Astrocyte (in vitro differentiated cells and primary cell): Measurements from ENCODE around the gene NDUFS7. TPM values are rescaled to one million over a fixed set of nuclear protein-coding genes. Genes with fewer than 3 reads are reported as not detected.

ENCODE experiments used
- DNase-seq: peaks from one replicate; pipeline ENCODE4 v3.0.0-alpha.2; 2010; ENCODE audit warnings: low read depth
- FAIRE-seq: peaks from 2 replicates; lab custom pipeline; 2011; peaks lifted over from hg19 to GRCh38; lab: Jason Lieb, UNC
- H2AFZ ChIP-seq: 2 replicates; pipeline ENCODE4 v1.6.0; 2012; ENCODE audit warnings: low read depth, low read length, inconsistent platforms
- H3K27ac ChIP-seq: 2 replicates; pipeline ENCODE4 v1.5.1; 2011; ENCODE audit warnings: low read depth, low read length, inconsistent platforms
- H3K27me3 ChIP-seq: 2 replicates; pipeline ENCODE4 v1.6.0; 2011; ENCODE audit warnings: low read length, inconsistent platforms; ENCODE audit not compliant: insufficient read depth
- H3K36me3 ChIP-seq: 2 replicates; pipeline ENCODE4 v1.5.1; 2011; ENCODE audit warnings: low read length, inconsistent platforms; ENCODE audit not compliant: insufficient read depth
- H3K4me1 ChIP-seq: 2 replicates; pipeline ENCODE4 v1.5.1; 2011; ENCODE audit warnings: low read length, inconsistent platforms; ENCODE audit not compliant: insufficient read depth
- H3K4me2 ChIP-seq: 2 replicates; pipeline ENCODE4 v1.6.0; 2012; ENCODE audit warnings: low read length, inconsistent platforms
- H3K4me3 ChIP-seq: 2 replicates; pipeline ENCODE4 v1.5.1; 2011; ENCODE audit warnings: low read depth, mild to moderate bottlenecking, low read length, inconsistent platforms; ENCODE audit not compliant: insufficient read depth
- H3K79me2 ChIP-seq: 2 replicates; pipeline ENCODE4 v1.6.0; 2012; ENCODE audit warnings: mild to moderate bottlenecking, low read length, inconsistent platforms; ENCODE audit not compliant: insufficient read depth
- H3K9ac ChIP-seq: 2 replicates; pipeline ENCODE4 v1.6.0; 2012; ENCODE audit warnings: mild to moderate bottlenecking, low read length, inconsistent platforms
- H3K9me3 ChIP-seq: 2 replicates; pipeline ENCODE4 v1.5.1; 2012; ENCODE audit warnings: low read depth, mild to moderate bottlenecking, low read length, inconsistent platforms; ENCODE audit not compliant: insufficient read depth
- H4K20me1 ChIP-seq: 2 replicates; pipeline ENCODE4 v1.6.0; 2012; ENCODE audit warnings: low read length, inconsistent platforms; ENCODE audit not compliant: insufficient read depth
- H3K27ac Mint-ChIP-seq: one replicate; pipeline ENCODE4 v1.8.0; 2021; ENCODE audit warnings: mild to moderate bottlenecking, mixed read lengths; ENCODE audit not compliant: unreplicated experiment
- H3K27me3 Mint-ChIP-seq: one replicate; pipeline ENCODE4 v1.8.0; 2021; ENCODE audit warnings: low read depth, mixed read lengths; ENCODE audit not compliant: unreplicated experiment
- H3K36me3 Mint-ChIP-seq: one replicate; pipeline ENCODE4 v1.8.0; 2021; ENCODE audit warnings: low read depth, mixed read lengths; ENCODE audit not compliant: unreplicated experiment
- H3K4me1 Mint-ChIP-seq: one replicate; pipeline ENCODE4 v1.8.0; 2021; ENCODE audit warnings: low read depth, mixed read lengths; ENCODE audit not compliant: unreplicated experiment
- H3K4me3 Mint-ChIP-seq: one replicate; pipeline ENCODE4 v1.8.0; 2021; ENCODE audit warnings: mild to moderate bottlenecking, moderate library complexity, mixed read lengths; ENCODE audit not compliant: unreplicated experiment
- H3K9me3 Mint-ChIP-seq: one replicate; pipeline ENCODE4 v1.8.0; 2021; ENCODE audit warnings: mild to moderate bottlenecking, mixed read lengths; ENCODE audit not compliant: unreplicated experiment
- CTCF ChIP-seq: IDR thresholded peaks from 2 replicates; pipeline ENCODE4 v1.5.1; 2011; ENCODE audit warnings: low read depth, mild to moderate bottlenecking, inconsistent platforms, low read length, moderate library complexity; ENCODE audit not compliant: insufficient read depth
- EZH2 ChIP-seq: IDR thresholded peaks from 2 replicates; pipeline ENCODE4 v1.6.1; 2012; ENCODE audit warnings: mild to moderate bottlenecking, low read length, inconsistent platforms; ENCODE audit not compliant: insufficient read depth
- total RNA-seq: library from RNA; stranded (reverse); gene quantifications from 2 replicates; pipeline ENCODE4 v1.2.1, GENCODE V29; 2021

NDUFS7 gene
- total RNA-seq, 1 donor from 2014 or later = 64.0 TPM

GRCh38 chr19:1383017-1383311 lies 743 bp upstream of the NDUFS7 start:
- H3K36me3 ChIP-seq = no peaks in the 10 kb centered on the region
- no peak overlapping the region for H3K27ac ChIP-seq
- no peak overlapping the region for H3K9ac ChIP-seq
- Mint-ChIP-seq H3K9me3 (no peaks in the 10 kb centered on the region), H3K4me1 (peaks cover 3% of the 10 kb centered on the region), H3K4me3 (peak overlapping the region; percentile 86), H3K27ac (peak overlapping the region; percentile 87), H3K27me3 (no peaks in the 10 kb centered on the region), H3K36me3 (no peaks in the 10 kb centered on the region)
- H3K9me3 ChIP-seq = no peaks in the 10 kb centered on the region
- TF ChIP-seq EZH2 = no peak
- TF ChIP-seq CTCF = no peak
- no peak overlapping the region for H3K4me3 ChIP-seq
- H2AFZ ChIP-seq = no peak overlapping the region
- H3K4me2 ChIP-seq = no peak overlapping the region
- H4K20me1 ChIP-seq = peaks cover 24% of the 10 kb centered on the region
- FAIRE-seq (peak; percentile 32), DNase-seq (peak; percentile 73)
- peaks cover 6% of the 10 kb centered on the region for H3K4me1 ChIP-seq
- peaks cover 31% of the 10 kb centered on the region for H3K79me2 ChIP-seq
- no peaks in the 10 kb centered on the region for H3K27me3 ChIP-seq

GRCh38 chr19:1384085-1384462 lies 367 bp downstream of the NDUFS7 start:
- H3K27ac ChIP-seq = peak overlapping the region; percentile 76
- no peak overlapping the region for H3K27ac Mint-ChIP-seq
- peak overlapping the region; percentile 75 for H3K4me3 ChIP-seq

More at GRCh38 chr19:1384085-1384462, 367 bp downstream of the NDUFS7 start:
- Mint-ChIP-seq H3K4me3 (peak overlapping the region; percentile 84), H3K9me3 (no peaks in the 10 kb centered on the region), H3K36me3 (peaks cover 3% of the 10 kb centered on the region), H3K4me1 (peaks cover 3% of the 10 kb centered on the region), H3K27me3 (no peaks in the 10 kb centered on the region)
- DNase-seq = no peak
- TF ChIP-seq EZH2 (no peak), CTCF (no peak)
- H3K9me3 ChIP-seq = no peaks in the 10 kb centered on the region
- peak overlapping the region; percentile 82 for H2AFZ ChIP-seq
- H3K9ac ChIP-seq = peak overlapping the region; percentile 90
- H3K36me3 ChIP-seq = peaks cover 4% of the 10 kb centered on the region
- H3K27me3 ChIP-seq = no peaks in the 10 kb centered on the region
- H4K20me1 ChIP-seq = peaks cover 32% of the 10 kb centered on the region
- peaks cover 37% of the 10 kb centered on the region for H3K79me2 ChIP-seq
- H3K4me1 ChIP-seq = peaks cover 6% of the 10 kb centered on the region
- no peak for FAIRE-seq
- H3K4me2 ChIP-seq = peak overlapping the region; percentile 94
